PFSK-1 (cell line): ENCODE measurements around the gene WNK3.

Experiments used
- POLR2AphosphoS5 ChIP-seq: IDR thresholded peaks from 2 replicates; pipeline ENCODE4 v1.6.1; 2012; ENCODE audit warnings: low read depth, mild to moderate bottlenecking, control low read depth, low read length, moderate library complexity
- SIN3A ChIP-seq: IDR thresholded peaks from 2 replicates; pipeline ENCODE4 v1.6.1; 2012; ENCODE audit warnings: mild to moderate bottlenecking, low read length, moderate library complexity, borderline replicate concordance; ENCODE audit not compliant: insufficient read depth
- TAF1 ChIP-seq: IDR thresholded peaks from 2 replicates; pipeline ENCODE4 v1.6.1; 2012; ENCODE audit warnings: low read length, control low read depth, borderline replicate concordance; ENCODE audit not compliant: insufficient read depth
- TF ChIP-seq, protein P1 (sequence below), 2 experiments: IDR thresholded peaks; 2 replicates each; pipeline versions ENCODE4 v1.6.1 to v1.8.0; 2011 to 2012; ENCODE audit warnings: low read depth in 2 of 2, low read length in 2 of 2, control low read depth in 1 of 2, inconsistent platforms in 1 of 2, mild to moderate bottlenecking in 1 of 2, moderate library complexity in 1 of 2; ENCODE audit not compliant: insufficient read depth in 1 of 2

DNA sequence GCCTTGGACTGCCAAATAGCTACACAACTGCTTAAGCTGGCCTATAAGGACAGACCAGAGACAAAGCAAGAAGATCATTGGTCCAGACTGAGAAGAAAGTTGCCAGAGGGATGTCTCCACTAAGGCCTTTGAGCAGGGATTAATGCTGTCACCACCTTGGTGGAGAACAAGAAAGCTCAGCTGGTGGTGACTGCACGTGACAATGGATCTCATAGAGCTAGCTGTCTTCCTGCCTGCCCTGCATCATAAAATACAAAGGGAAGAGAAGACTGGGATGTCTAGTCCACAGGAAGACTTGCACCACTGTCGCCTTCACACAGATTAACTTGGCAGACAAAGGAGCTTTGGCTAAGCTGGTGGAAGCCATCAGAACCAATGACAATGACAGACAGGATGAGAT lies 134.3 kb downstream of the WNK3 start:
- TF ChIP-seq SIN3A (no peak), POLR2AphosphoS5 (no peak), TAF1 (no peak)
- TF ChIP-seq, protein P1, sequence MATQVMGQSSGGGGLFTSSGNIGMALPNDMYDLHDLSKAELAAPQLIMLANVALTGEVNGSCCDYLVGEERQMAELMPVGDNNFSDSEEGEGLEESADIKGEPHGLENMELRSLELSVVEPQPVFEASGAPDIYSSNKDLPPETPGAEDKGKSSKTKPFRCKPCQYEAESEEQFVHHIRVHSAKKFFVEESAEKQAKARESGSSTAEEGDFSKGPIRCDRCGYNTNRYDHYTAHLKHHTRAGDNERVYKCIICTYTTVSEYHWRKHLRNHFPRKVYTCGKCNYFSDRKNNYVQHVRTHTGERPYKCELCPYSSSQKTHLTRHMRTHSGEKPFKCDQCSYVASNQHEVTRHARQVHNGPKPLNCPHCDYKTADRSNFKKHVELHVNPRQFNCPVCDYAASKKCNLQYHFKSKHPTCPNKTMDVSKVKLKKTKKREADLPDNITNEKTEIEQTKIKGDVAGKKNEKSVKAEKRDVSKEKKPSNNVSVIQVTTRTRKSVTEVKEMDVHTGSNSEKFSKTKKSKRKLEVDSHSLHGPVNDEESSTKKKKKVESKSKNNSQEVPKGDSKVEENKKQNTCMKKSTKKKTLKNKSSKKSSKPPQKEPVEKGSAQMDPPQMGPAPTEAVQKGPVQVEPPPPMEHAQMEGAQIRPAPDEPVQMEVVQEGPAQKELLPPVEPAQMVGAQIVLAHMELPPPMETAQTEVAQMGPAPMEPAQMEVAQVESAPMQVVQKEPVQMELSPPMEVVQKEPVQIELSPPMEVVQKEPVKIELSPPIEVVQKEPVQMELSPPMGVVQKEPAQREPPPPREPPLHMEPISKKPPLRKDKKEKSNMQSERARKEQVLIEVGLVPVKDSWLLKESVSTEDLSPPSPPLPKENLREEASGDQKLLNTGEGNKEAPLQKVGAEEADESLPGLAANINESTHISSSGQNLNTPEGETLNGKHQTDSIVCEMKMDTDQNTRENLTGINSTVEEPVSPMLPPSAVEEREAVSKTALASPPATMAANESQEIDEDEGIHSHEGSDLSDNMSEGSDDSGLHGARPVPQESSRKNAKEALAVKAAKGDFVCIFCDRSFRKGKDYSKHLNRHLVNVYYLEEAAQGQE (IDR thresholded peaks at IDR 0.05; ENCODE audit: insufficient read depth in 1 of 2, low read depth in 2 of 2, low read length in 2 of 2): no peak
